ENCODE data around the gene BLACAT1.
"Not testable (repeated sequence)": the region's sequence is repeated elsewhere in the genome, so short reads cannot be mapped to it uniquely, and the experiment has no call there.

The BLACAT1 gene

DNA sequence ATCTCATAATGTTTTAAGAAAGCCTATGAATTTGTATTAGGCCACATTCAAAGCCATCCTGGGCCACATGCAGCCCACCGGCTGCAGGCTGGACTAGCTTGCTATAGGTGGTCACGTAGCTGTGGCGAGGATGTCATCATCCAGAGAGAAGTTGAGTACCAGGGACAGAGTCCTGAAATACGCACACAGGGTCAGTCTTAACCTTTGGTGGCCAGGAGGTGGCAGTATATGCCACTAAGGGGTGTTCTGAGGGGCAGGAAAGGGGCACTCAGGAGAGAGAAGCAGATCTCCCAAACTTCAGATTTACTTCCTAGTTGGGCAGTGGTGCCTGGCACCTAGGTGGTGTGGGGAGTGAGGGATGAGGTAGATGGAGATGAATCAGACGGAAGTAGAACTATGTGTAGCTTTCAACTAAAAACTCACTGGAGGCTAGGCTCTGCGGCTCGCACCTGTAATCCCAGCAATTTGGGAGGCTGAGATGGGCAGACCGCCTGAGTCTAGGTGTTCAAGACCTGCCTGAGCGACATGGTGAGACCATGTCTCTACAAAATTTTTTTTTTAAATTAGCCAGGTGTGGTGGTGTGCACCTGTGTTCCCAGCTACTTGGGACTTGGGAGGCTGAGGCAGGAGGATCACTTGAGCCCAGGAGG, 32.4 kb upstream of the BLACAT1 start:
- H3K27ac ChIP-seq = no peak overlapping the region
- H3K36me3 ChIP-seq = no peaks in the 10 kb centered on the region
- peaks cover 85% of the 10 kb centered on the region for H3K27me3 ChIP-seq
- H3K4me3 ChIP-seq (ENCODE audit: low read depth in 1 of 2, low read length in 1 of 2) = no peak overlapping the region
- H3K9me3 ChIP-seq = no peaks in the 10 kb centered on the region
- no peaks in the 10 kb centered on the region for H3K4me1 ChIP-seq (ENCODE audit: control insufficient read depth in 1 of 2, insufficient read depth in 1 of 2, low read depth in 1 of 2, low read length in 1 of 2)
- TF ChIP-seq, protein P1, sequence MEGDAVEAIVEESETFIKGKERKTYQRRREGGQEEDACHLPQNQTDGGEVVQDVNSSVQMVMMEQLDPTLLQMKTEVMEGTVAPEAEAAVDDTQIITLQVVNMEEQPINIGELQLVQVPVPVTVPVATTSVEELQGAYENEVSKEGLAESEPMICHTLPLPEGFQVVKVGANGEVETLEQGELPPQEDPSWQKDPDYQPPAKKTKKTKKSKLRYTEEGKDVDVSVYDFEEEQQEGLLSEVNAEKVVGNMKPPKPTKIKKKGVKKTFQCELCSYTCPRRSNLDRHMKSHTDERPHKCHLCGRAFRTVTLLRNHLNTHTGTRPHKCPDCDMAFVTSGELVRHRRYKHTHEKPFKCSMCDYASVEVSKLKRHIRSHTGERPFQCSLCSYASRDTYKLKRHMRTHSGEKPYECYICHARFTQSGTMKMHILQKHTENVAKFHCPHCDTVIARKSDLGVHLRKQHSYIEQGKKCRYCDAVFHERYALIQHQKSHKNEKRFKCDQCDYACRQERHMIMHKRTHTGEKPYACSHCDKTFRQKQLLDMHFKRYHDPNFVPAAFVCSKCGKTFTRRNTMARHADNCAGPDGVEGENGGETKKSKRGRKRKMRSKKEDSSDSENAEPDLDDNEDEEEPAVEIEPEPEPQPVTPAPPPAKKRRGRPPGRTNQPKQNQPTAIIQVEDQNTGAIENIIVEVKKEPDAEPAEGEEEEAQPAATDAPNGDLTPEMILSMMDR (IDR thresholded peaks at IDR 0.05) = no peak

DNA sequence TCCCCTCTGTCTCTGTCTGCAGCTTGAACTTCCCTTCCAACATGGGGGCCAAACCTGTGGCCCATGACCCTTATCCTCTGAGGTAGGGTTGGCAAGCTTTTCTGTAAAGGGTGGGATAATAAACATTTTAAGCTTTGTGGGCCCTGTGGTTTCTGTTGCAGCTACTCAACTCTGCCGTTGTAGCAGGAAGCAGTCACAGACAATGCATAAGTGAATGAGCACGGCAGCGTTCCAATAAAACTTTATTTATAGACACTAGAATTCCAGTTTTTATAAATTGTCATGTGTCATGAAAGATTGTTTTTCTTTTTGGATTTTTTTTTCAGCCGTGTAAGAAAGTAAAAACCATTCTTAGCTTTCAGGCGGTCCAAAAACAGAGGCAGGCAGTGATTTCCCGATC, 30.4 kb upstream of the BLACAT1 start:
- Histone ChIP-seq H3K4me1 (ENCODE audit: control insufficient read depth in 1 of 2, insufficient read depth in 1 of 2, low read depth in 1 of 2, low read length in 1 of 2) (no peaks in the 10 kb centered on the region), H3K9me3 (no peaks in the 10 kb centered on the region), H3K36me3 (no peaks in the 10 kb centered on the region), H3K27ac (no peak overlapping the region), H3K4me3 (ENCODE audit: low read depth in 1 of 2, low read length in 1 of 2) (no peak overlapping the region), H3K27me3 (peaks cover 85% of the 10 kb centered on the region)
- TF ChIP-seq, protein P1 (IDR thresholded peaks at IDR 0.05) = no peak

DNA sequence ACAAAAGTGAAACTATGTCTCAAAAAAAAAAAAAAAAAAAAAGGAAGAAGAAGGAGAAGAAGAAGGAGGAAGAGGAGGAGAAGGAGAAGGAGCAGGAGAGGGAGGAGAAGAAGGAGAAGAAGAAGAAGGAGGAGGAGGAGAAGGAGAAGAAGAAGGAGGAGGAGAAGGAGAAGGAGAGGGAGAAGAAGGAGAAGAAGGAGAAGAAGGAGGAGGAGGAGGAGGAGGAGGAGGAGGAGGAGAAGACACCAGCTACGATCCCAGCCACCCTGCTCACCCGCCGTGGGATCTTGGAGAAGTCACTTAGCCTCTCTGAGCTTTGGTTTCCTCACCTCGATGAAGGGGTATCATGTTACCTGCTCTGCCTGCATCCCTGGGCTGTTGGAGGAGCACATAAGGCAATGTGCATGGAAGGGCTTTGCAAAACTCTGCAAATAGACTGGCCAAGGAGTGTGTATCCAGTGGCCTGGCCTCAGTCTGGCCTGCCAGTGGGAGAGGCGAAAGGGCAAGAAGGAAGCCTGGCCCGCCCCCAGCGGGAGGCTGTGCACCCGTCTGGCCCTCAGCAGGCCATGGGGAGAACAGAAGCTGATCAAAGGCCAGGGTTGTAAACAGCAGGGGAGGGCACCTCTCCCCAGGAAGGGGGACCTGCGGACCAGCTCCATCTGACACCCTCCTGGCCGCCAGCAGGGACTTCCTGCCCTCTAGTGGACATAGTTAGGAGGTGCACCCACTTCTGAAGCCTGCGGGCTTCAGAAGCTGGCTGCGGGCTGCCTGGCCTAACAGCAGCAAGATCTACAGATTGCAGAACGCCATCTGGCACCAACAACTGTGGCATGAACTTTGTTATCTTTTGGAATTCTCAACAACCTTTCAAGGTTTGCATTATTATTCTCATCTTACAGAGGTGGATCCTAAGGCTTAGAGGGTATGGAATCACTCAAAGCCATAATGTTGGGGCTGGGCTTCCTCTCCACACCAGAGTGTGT, 29.4 kb upstream of the BLACAT1 start:
- peaks cover 86% of the 10 kb centered on the region for H3K27me3 ChIP-seq
- TF ChIP-seq, protein P1 (IDR thresholded peaks at IDR 0.05) = peak; percentile 70
- no peaks in the 10 kb centered on the region for H3K4me1 ChIP-seq (ENCODE audit: control insufficient read depth in 1 of 2, insufficient read depth in 1 of 2, low read depth in 1 of 2, low read length in 1 of 2)
- no peak overlapping the region for H3K4me3 ChIP-seq (ENCODE audit: low read depth in 1 of 2, low read length in 1 of 2)
- H3K27ac ChIP-seq = no peak overlapping the region
- H3K36me3 ChIP-seq = no peaks in the 10 kb centered on the region
- no peaks in the 10 kb centered on the region for H3K9me3 ChIP-seq

DNA sequence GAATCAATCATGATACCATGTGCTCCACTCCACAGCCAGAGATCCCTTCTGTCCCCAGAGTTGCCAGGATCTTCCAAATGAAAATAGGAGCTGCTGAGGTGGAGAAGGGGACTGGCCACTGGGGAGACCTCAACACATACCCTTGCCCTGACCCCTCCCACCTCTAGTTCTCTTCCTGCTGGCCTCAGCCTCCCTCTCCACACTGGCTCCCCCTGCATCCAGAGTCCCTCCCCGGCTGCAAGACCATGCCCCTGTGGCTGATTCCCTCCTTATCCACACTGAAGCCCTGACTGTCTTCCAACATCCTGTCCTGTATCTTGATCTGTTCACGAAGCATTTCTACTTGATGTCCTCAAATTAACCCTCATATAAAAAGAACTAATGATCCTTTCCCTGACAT, 27.5 kb upstream of the BLACAT1 start:
- H3K27ac ChIP-seq = no peak overlapping the region
- no peaks in the 10 kb centered on the region for H3K9me3 ChIP-seq
- TF ChIP-seq, protein P1 (IDR thresholded peaks at IDR 0.05) = no peak
- no peaks in the 10 kb centered on the region for H3K4me1 ChIP-seq (ENCODE audit: control insufficient read depth in 1 of 2, insufficient read depth in 1 of 2, low read depth in 1 of 2, low read length in 1 of 2)
- no peaks in the 10 kb centered on the region for H3K36me3 ChIP-seq
- peaks cover 86% of the 10 kb centered on the region for H3K27me3 ChIP-seq
- no peak overlapping the region for H3K4me3 ChIP-seq (ENCODE audit: low read depth in 1 of 2, low read length in 1 of 2)

DNA sequence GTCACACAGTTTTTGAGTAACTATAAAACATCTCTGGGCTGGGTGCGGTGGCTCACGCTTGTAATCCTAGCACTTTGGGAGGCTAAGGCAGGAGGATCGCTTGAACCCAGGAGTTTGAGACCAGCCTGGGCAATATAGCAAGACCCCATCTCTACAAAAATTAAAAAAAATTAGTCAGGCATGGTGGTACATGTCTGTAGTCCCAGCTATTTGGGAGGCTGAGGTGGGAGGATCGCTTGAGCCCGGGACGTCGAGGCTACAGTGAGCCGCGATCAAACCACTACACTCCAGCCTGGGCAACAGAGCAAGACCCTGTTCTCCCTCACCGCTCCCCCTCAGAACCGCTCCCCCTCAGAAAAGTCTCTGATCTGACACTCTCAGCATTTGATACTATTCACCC, 26.7 kb upstream of the BLACAT1 start:
- H3K4me3 ChIP-seq (ENCODE audit: low read depth in 1 of 2, low read length in 1 of 2); H3K36me3 ChIP-seq; H3K9me3 ChIP-seq; H3K4me1 ChIP-seq (ENCODE audit: control insufficient read depth in 1 of 2, insufficient read depth in 1 of 2, low read depth in 1 of 2, low read length in 1 of 2); H3K27ac ChIP-seq: not testable (repeated sequence)
- peaks cover 89% of the 10 kb centered on the region for H3K27me3 ChIP-seq

DNA sequence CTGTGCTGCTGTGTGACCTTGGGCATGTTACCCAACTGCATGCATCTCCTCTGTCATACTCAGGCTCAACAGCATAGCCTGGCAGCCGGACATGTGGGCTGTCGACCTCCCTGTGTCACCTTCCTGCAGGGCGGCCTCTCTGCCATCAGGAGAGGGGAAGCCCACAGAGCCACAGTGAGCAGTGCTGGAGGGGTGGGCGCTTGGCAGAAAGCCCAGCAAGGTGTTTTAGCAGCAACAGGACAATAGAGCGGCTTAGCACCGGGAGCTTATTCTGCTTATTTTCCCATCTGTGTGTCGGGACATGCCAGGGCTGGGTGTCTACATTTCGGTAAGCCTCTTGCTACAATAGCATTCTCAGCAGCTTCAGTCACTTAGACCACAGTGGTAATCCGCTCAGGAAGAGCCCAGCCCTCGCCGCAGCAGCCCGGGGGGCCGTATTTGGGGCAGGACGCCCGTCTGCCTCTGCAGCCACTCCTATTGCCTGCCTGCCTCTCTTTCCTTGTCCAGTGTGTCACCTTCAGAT, 25.8 kb upstream of the BLACAT1 start:
- TF ChIP-seq, protein P1 (IDR thresholded peaks at IDR 0.05) = no peak
- Histone ChIP-seq H3K27me3 (peaks cover 94% of the 10 kb centered on the region), H3K4me1 (ENCODE audit: control insufficient read depth in 1 of 2, insufficient read depth in 1 of 2, low read depth in 1 of 2, low read length in 1 of 2) (no peaks in the 10 kb centered on the region), H3K4me3 (ENCODE audit: low read depth in 1 of 2, low read length in 1 of 2) (no peak overlapping the region), H3K36me3 (no peaks in the 10 kb centered on the region), H3K9me3 (no peaks in the 10 kb centered on the region), H3K27ac (no peak overlapping the region)

All from neutrophil (primary cell).